Ovary (tissue), 3 donors: ENCODE results near the gene FBLN2.

Experiments
- EP300 ChIP-seq: sonication (generic); formaldehyde crosslinking; IDR thresholded peaks from one replicate; pipeline ENCODE4 v1.6.1; 2017; ENCODE audit warnings: antibody characterized with exemption
- POLR2A ChIP-seq: fragments of 450-650 bp; IDR thresholded peaks from one replicate; pipeline ENCODE4 v1.6.1; 2017; ENCODE audit warnings: antibody characterized with exemption, mild to moderate bottlenecking, moderate library complexity
- TF ChIP-seq, protein P1 (sequence below), 3 donors: fragments of 450-650 bp in 2 of 3; fragments of 200-600 bp in 1 of 3; IDR thresholded peaks; one replicate each; pipeline versions ENCODE4 v1.5.1 to v1.8.0; 2016 to 2022; ENCODE audit warnings: antibody characterized with exemption in 3 of 3, mild to moderate bottlenecking in 1 of 3
- donor health status: DM: no; HTN: no; CAD: no.

GRCh38 chr3:13686367-13687160 is 137.6 kb downstream of the FBLN2 start:
- TF ChIP-seq, protein P1, sequence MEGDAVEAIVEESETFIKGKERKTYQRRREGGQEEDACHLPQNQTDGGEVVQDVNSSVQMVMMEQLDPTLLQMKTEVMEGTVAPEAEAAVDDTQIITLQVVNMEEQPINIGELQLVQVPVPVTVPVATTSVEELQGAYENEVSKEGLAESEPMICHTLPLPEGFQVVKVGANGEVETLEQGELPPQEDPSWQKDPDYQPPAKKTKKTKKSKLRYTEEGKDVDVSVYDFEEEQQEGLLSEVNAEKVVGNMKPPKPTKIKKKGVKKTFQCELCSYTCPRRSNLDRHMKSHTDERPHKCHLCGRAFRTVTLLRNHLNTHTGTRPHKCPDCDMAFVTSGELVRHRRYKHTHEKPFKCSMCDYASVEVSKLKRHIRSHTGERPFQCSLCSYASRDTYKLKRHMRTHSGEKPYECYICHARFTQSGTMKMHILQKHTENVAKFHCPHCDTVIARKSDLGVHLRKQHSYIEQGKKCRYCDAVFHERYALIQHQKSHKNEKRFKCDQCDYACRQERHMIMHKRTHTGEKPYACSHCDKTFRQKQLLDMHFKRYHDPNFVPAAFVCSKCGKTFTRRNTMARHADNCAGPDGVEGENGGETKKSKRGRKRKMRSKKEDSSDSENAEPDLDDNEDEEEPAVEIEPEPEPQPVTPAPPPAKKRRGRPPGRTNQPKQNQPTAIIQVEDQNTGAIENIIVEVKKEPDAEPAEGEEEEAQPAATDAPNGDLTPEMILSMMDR (IDR thresholded peaks at IDR 0.05): no peak
- TF ChIP-seq POLR2A: no peak
- no peak for TF ChIP-seq EP300
